ENCODE data around the gene HDAC2.
A peak's percentile ranks its signal among the peaks of the same experiment; 100 is the strongest.

Gene HDAC2

GRCh38 chr6:113907102-113907815, 63.7 kb downstream of the HDAC2 start:
- peak in 1 of 2 experiments; percentile 9 for DNase-seq

GRCh38 chr6:113903666-113904330, 67.2 kb downstream of the HDAC2 start:
- no peak for DNase-seq

GRCh38 chr6:113901482-113901881, 69.5 kb downstream of the HDAC2 start:
- DNase-seq, result no peak

DNA sequence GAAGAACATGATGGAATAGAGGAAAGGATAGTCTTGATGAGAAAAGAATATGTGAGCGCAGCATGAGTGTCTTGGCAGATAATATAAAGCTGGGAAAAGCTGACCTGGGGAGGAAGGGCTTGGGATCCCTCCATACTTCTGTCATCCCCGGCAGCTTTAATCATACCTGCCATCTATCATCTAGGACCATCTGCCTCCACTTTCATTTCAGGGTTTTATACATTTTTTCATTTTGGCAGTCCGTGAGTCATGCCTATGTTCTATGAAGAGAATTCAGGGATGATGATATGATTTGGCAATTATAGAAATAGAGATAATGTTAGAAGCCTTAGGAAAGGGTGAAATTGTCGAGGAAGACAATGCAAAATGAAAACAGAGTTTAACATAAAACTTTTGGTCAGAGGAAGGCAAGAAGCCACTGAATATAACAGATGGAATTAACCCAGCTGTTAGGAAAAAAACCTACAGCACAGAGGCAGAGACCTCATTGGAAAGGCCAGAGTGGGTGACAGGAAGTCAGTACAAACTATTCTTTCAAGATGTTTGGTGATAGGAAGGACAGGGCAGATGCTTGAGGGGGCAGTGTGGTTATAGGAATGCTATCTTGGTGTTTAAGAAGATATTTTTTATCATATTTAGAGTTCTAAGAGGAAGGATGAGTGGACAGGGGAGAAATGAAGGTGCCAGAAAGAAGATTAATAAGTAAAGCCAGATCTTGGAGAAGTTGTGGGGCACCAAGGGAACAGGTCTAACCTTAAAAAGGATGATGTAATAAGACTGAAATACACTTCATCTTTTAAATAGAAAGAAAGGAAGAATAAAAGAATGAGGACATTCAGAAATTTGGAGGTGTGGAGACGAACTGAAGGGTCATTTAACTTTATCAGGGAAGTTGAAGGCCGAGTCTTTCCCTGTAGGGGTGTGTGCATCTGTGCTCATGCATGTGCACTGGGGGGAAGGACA, 76.0 kb downstream of the HDAC2 start:
- no peak for DNase-seq

DNA sequence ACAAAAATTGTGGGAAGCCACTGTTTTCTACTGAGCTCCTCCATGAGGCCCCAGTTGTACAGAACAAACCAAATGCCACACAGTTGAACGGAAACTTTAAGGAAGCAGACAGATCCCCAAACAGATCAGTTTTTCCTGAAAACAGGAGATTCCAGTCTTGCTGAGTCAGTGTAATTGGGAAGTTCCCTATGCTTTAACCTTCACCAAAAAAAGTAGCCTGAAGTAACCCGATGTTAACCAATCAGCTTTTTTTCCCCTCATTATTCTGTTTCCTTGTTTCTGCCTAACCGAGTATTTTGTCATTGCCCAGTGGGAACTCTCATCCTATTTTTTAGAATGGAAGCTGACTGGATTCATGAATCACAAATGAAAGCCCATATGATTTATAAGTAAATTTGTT, 77.1 kb downstream of the HDAC2 start:
- DNase-seq, result no peak

DNA sequence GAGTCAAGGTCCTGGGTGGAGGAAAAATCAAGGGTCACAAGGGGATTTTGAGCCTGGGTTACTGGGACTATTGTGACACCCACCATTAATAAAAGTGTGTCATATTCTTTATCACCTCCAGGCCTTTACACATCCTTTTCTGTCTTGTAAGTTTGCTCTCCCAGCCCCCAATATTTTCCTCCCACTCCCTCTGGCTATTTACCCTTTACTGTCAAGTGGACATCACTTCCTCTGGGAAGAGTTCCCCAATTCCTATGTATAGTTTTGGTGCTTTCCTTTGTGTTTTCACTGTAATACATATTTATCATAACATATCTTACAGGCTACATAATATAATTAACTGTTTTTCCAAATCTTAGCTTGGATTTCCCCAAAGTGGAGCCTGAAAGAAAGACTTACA, 77.5 kb downstream of the HDAC2 start:
- DNase-seq, result no peak

DNA sequence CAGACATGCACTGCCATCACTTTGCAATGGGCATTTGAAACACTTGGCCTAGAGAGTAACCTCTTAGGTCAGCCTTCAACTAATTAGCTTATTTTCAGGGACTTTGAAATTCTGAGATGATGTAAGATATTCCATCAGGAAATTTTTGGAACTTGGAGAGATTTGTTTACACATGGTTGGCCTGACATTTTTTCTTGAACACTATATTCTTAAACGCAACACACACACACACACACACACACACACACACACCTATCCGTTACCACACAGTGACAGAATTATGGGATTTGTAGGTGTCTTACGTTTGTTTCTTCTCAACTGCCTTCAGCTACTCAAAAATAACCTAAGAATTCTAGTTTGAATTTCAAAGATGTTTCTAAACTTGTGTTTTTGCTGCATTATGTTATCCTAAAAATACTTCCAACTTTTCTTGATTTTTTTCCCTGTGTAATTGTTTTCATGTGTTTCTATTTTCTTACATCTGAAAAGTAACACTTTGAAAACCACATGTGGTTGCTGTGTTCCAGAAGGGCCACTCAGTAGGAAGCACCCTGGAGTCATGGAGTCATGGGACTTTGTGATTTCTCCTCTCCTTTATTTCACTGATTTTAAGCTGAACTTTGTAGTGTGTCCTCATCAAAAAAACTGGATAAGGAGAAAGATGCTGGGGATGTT, 81.9 kb downstream of the HDAC2 start:
- no peak for DNase-seq

DNA sequence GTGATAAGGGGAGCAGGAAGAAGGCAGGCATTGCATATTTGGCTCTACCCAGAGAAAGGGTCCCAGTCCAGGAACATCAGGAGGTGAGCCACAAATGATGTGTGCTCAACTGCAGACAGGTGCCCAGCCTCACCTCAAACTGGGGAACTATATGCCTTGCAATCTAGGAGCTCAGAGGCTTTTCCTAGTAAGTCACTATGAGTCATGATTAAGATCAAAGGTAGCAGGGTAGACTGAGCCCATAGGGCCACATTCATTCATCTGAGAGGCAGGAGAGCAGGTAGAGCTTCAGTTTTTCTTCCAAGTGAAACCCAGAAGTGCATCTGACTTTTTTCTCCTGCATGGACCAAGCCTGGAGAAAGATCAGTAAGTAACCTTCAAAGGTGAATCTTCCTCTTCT, 82.5 kb downstream of the HDAC2 start:
- DNase-seq, result no peak

GRCh38 chr6:113886512-113886911, 84.4 kb downstream of the HDAC2 start:
- no peak for DNase-seq

GRCh38 chr6:113884011-113884410, 86.9 kb downstream of the HDAC2 start:
- DNase-seq, result no peak
